MCF 10A (cell line): Measurements from ENCODE around the gene C1orf105. TPM values are rescaled to one million over a fixed set of nuclear protein-coding genes. Genes with fewer than 3 reads are reported as not detected.
"Not testable (repeated sequence)": the region's sequence is repeated elsewhere in the genome, so short reads cannot be mapped to it uniquely, and the experiment has no call there.

ENCODE experiments used
- BruUV-seq: library from RNA; stranded (reverse); fragments of 400-500 nt; replicated peaks from 2 replicates; lab custom pipeline; 2021; lab: Mats Ljungman, UMichigan
- CTCF ChIA-PET: fragments of 300-600 bp; sonication (Branson Sonifier 250); formaldehyde crosslinking; extraction: SDS; loops from one replicate; lab custom pipeline; 2021; ENCODE audit warnings: antibody characterized with exemption, inconsistent platforms; lab: Yijun Ruan, JAX
- POLR2A ChIA-PET: fragments of 300-600, 350-650 bp; sonication (Branson Sonifier 250); formaldehyde crosslinking; extraction: SDS; loops from one replicate; lab custom pipeline; 2020; ENCODE audit warnings: antibody characterized with exemption, inconsistent platforms; lab: Yijun Ruan, JAX
- DNase-seq: peaks from one replicate; pipeline ENCODE4 v3.0.0-alpha.2; 2018; ENCODE audit not compliant: unreplicated experiment
- H3K27ac Mint-ChIP-seq: one replicate; pipeline ENCODE4 v1.8.0; 2022; ENCODE audit warnings: mild to moderate bottlenecking, low read depth, mixed read lengths; ENCODE audit not compliant: unreplicated experiment
- H3K27me3 Mint-ChIP-seq: one replicate; pipeline ENCODE4 v1.8.0; 2022; ENCODE audit warnings: mixed read lengths; ENCODE audit not compliant: insufficient read depth, unreplicated experiment
- H3K36me3 Mint-ChIP-seq: one replicate; pipeline ENCODE4 v1.8.0; 2022; ENCODE audit warnings: mild to moderate bottlenecking, moderate library complexity, mixed read lengths; ENCODE audit not compliant: insufficient read depth, unreplicated experiment
- H3K4me1 Mint-ChIP-seq: one replicate; pipeline ENCODE4 v1.8.0; 2022; ENCODE audit warnings: mixed read lengths; ENCODE audit not compliant: insufficient read depth, unreplicated experiment
- H3K4me3 Mint-ChIP-seq: one replicate; pipeline ENCODE4 v1.8.0; 2022; ENCODE audit warnings: mild to moderate bottlenecking, moderate library complexity, mixed read lengths; ENCODE audit not compliant: unreplicated experiment
- H3K9me3 Mint-ChIP-seq: one replicate; pipeline ENCODE4 v1.8.0; 2022; ENCODE audit warnings: mixed read lengths; ENCODE audit not compliant: unreplicated experiment
- CTCF ChIP-seq: fragments of 200-600 bp; IDR thresholded peaks from one replicate; pipeline ENCODE4 v1.8.0; 2022; ENCODE audit warnings: antibody characterized with exemption, mild to moderate bottlenecking; ENCODE audit not compliant: unreplicated experiment
- intact Hi-C: fragments of 100-400 bp; cut with micrococcal nuclease; formaldehyde crosslinking; loops from 2 replicates; pipeline ENCODE4 v1.14.1; 2022
- total RNA-seq: library from RNA; stranded (reverse); gene quantifications from 2 replicates; pipeline ENCODE4 v1.2.3, GENCODE V29; 2022

Gene C1orf105
- total RNA-seq, 1 experiment from 2014 or later = not detected

GRCh38 chr1:172489847-172490246 lies 69.4 kb downstream of the C1orf105 start:
- Mint-ChIP-seq H3K36me3 (no peaks in the 10 kb centered on the region), H3K27me3 (peaks cover 45% of the 10 kb centered on the region), H3K27ac (no peak overlapping the region), H3K4me3 (no peak overlapping the region), H3K9me3 (no peaks in the 10 kb centered on the region), H3K4me1 (no peaks in the 10 kb centered on the region)
- intact Hi-C loops = no loop called here
- TF ChIP-seq CTCF = no peak
- no peak for DNase-seq
- CTCF ChIA-PET = no interaction called here
- POLR2A ChIA-PET = no interaction called here
- BruUV-seq = no TSS peak

DNA sequence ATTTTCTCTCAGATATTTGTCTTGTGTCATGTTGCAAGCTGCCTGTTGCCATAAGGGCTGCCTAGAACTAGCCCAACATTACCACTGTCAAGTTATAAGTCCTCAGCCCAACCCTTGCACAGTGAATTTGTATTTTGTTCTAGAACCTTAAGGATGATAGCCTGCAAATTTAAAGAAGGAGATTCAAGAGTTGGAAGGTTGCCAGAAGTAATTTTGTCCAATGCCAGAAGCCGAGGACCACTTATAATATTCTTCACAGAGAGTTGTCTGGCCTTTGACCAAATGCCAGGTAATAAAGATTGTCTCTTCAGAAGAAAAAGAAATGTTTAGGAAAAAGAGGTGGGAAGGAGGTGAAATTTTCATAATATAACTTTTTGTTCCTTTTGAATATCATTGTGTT lies 71.9 kb downstream of the C1orf105 start:
- POLR2A ChIA-PET = no interaction called here
- H3K27ac Mint-ChIP-seq = no peak overlapping the region
- intact Hi-C loops = no loop called here
- no peak for DNase-seq
- no TSS peak for BruUV-seq
- no peak for TF ChIP-seq CTCF
- H3K4me3 Mint-ChIP-seq = no peak overlapping the region
- H3K36me3 Mint-ChIP-seq = no peaks in the 10 kb centered on the region
- H3K27me3 Mint-ChIP-seq = peaks cover 27% of the 10 kb centered on the region
- CTCF ChIA-PET = interaction anchor here (0.6 to 0.7 kb wide), 3 partner anchors 25 to 979 kb away, joined by 3 read pairs; no protein-coding TSS in a partner anchor
- H3K9me3 Mint-ChIP-seq = no peaks in the 10 kb centered on the region
- H3K4me1 Mint-ChIP-seq = peaks cover 10% of the 10 kb centered on the region

DNA sequence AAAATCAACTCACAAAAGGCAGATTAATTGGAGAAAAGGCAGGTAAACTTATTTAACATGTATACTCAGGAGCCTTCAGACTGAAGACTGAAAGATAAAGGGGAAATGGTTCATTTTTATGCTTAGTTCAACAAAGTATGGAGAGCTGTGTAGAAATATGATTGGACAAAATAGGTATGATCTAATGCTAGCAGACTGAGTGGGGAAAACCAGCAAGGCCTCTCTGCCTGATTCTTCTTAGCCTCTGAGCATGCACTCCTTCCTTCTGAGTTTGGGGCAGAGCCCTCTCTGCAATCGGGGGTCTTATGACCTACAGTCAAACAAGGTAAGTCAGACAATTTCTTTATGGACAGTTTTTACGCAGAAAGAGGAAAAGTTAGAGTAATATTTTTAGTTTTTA lies 73.7 kb downstream of the C1orf105 start:
- intact Hi-C loops = no loop called here
- Mint-ChIP-seq H3K36me3 (no peaks in the 10 kb centered on the region), H3K9me3 (no peaks in the 10 kb centered on the region), H3K27ac (no peak overlapping the region), H3K4me3 (no peak overlapping the region), H3K27me3 (peaks cover 17% of the 10 kb centered on the region), H3K4me1 (peaks cover 12% of the 10 kb centered on the region)
- CTCF ChIA-PET = interaction anchor here (0.6 kb wide), 1 partner anchor 1346 kb away, joined by 3 read pairs; no protein-coding TSS in a partner anchor
- POLR2A ChIA-PET = interaction anchor here (0.6 kb wide), 1 partner anchor 127 kb away, joined by 3 read pairs; no protein-coding TSS in a partner anchor
- no TSS peak for BruUV-seq
- no peak for DNase-seq
- TF ChIP-seq CTCF = no peak

DNA sequence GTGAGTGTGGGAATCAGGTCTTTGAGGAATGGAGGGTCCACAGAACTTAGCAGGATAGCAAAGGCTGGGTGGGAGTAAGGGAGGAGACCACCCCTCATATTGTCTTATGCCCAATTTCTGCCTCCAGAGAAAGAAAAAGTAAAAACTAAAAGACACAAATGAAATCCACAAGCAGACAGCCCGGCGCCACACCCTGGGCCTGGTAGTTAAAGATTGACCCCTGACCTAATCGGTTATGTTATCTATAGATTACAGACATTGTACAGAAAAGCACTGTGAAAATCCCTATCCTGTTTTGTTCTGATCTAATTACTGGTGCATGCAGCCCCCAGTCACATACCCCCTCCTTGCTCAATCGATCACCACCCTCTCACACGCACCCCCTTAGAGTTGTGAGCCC lies 75.6 kb downstream of the C1orf105 start:
- BruUV-seq, H3K27me3 Mint-ChIP-seq, H3K27ac Mint-ChIP-seq, intact Hi-C loops, DNase-seq, H3K9me3 Mint-ChIP-seq, H3K4me3 Mint-ChIP-seq, CTCF ChIA-PET, POLR2A ChIA-PET, H3K36me3 Mint-ChIP-seq: not testable (repeated sequence)
- peaks cover 12% of the 10 kb centered on the region for H3K4me1 Mint-ChIP-seq
